Cardiac muscle cell (in vitro differentiated cells and primary cell): ENCODE results near the gene DUSP5. TPM values are rescaled to one million over a fixed set of nuclear protein-coding genes. Genes with fewer than 3 reads are reported as not detected.

Source experiments
- DNase-seq, 2 donors: peaks; one replicate each; pipeline versions ENCODE4 v3.0.0 to v3.0.0-alpha.2; 2010 to 2017; ENCODE audit warnings: low read depth in 1 of 2, low spot score in 1 of 2
- H3K27ac ChIP-seq: fragments of 200-600 bp; sonication (generic); 2 replicates; pipeline ENCODE4 v1.5.1; 2016
- H3K27me3 ChIP-seq: fragments of 200-600 bp; sonication (generic); 2 replicates; pipeline ENCODE4 v1.6.0; 2016; ENCODE audit warnings: control low read depth
- H3K36me3 ChIP-seq: fragments of 200-600 bp; sonication (generic); 2 replicates; pipeline ENCODE4 v1.5.1; 2016; ENCODE audit warnings: control low read depth
- H3K4me1 ChIP-seq: fragments of 200-600 bp; sonication (generic); 2 replicates; pipeline ENCODE4 v1.8.1; 2017; ENCODE audit warnings: low read depth, mild to moderate bottlenecking, mixed run types
- H3K4me3 ChIP-seq: fragments of 200-600 bp; sonication (generic); 2 replicates; pipeline ENCODE4 v1.5.1; 2016; ENCODE audit warnings: mild to moderate bottlenecking
- H3K9me3 ChIP-seq: fragments of 200-600 bp; sonication (generic); 2 replicates; pipeline ENCODE4 v1.5.1; 2017; ENCODE audit warnings: low read depth, mild to moderate bottlenecking, control low read depth
- polyA plus RNA-seq: library from polyadenylated mRNA; unstranded; fragments of >200 nt; fragmentation: Nextera tagmentation; extraction: Ambion mirVana; gene quantifications from 2 replicates; pipeline ENCODE4 v1.2.1, GENCODE V29; 2016
- total RNA-seq: library from RNA; depleted of rRNA; stranded (reverse); fragments of >200 nt; gene quantifications from 2 replicates; pipeline ENCODE4 v1.2.3, GENCODE V29; 2016
- TF ChIP-seq, protein P1 (sequence below): IDR thresholded peaks from 2 replicates; pipeline ENCODE4 v1.5.1; 2012; ENCODE audit warnings: low read depth, mild to moderate bottlenecking, low read length

DUSP5 gene
- total and polyA plus RNA-seq, 2 experiments from 2014 or later, result 64.1 to 82.1 TPM

DNA sequence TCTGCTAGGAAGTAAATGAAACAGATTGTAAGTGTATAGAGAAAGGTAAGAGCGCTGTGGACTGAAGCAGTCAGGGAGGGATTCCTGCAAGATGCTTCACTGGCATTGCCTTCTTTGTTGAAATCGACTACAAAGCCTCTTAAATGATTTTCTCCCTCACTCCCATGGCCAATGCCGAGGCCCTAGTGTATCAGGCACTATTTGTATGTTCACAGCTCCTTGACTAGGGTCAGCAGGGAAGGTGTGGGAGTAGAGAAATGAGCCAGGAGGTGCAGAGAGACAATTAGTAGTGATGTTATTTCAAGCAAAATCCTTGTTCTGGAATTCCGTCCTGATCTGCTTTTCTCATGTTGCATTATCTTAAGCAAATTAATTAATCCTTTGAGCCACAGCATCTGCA lies 22.9 kb upstream of the DUSP5 start:
- DNase-seq, result no peak
- TF ChIP-seq, protein P1, sequence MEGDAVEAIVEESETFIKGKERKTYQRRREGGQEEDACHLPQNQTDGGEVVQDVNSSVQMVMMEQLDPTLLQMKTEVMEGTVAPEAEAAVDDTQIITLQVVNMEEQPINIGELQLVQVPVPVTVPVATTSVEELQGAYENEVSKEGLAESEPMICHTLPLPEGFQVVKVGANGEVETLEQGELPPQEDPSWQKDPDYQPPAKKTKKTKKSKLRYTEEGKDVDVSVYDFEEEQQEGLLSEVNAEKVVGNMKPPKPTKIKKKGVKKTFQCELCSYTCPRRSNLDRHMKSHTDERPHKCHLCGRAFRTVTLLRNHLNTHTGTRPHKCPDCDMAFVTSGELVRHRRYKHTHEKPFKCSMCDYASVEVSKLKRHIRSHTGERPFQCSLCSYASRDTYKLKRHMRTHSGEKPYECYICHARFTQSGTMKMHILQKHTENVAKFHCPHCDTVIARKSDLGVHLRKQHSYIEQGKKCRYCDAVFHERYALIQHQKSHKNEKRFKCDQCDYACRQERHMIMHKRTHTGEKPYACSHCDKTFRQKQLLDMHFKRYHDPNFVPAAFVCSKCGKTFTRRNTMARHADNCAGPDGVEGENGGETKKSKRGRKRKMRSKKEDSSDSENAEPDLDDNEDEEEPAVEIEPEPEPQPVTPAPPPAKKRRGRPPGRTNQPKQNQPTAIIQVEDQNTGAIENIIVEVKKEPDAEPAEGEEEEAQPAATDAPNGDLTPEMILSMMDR, result no peak

DNA sequence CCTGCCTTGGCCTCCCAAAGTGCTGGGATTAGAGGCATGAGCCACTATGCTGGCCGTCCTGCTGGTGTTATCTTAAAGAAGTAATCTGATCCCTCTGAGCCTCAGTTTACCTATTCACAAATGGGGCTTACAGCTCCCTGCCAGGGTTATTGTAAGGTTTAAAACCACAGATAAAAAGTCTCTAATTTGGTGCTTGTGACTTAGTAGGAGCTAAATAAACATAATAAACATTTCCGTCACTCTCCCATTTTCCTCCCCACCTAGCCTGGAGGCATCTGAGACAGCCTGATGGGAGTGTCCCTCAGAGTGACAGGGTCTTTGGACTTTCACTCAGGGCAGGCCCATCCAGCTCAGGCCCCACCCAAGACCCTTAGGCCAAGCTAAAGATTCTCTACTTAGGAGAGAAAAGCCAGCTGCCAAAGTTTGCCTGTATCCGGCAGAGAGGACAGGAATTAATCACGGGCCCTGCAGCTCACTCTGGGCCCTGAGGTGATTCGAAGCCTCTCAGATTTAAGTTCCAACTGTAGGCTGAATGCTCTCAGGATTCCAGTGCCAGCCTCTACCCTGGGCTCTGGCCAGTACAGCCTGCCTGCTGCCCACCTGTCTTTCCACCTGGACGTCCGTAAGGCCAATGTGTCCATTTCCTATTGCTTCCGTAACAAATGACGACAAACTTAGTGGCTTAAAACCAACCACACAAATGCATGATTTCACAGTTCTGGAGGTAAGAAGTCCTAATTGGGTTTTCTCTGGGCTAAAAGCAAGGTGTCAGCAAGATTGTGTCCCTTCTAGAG lies 21.8 kb upstream of the DUSP5 start:
- H3K36me3 ChIP-seq, result no peaks in the 10 kb centered on the region
- H3K27ac ChIP-seq, result no peak overlapping the region
- no peaks in the 10 kb centered on the region for H3K4me1 ChIP-seq
- H3K4me3 ChIP-seq, result no peak overlapping the region
- no peaks in the 10 kb centered on the region for H3K27me3 ChIP-seq
- TF ChIP-seq, protein P1, result no peak
- DNase-seq, result no peak
- H3K9me3 ChIP-seq, result no peaks in the 10 kb centered on the region

More for the DNA sequence above, 22.9 kb upstream of the DUSP5 start:
- Histone ChIP-seq H3K27me3 (no peaks in the 10 kb centered on the region), H3K9me3 (no peaks in the 10 kb centered on the region), H3K4me3 (no peak overlapping the region), H3K27ac (no peak overlapping the region), H3K36me3 (no peaks in the 10 kb centered on the region), H3K4me1 (no peaks in the 10 kb centered on the region)

DNA sequence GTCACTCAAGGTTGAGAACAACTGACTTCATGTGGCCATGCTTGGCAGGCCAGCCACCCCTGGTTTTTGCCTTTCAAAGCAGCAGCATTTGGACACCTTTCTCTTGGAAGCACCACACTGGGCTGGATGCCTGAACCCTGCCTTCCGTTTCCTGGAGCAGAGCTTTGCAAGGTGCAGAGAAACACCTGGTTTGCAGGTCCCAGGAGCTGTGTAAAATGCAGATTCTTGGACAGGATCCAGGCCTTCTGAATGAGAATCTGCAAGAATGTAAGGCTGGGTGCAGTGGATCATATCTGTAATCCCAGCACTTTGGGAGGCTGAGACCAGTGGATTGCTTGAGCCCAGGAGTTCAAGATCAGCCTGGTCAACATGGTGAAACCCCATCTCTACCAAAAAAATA lies 18.0 kb upstream of the DUSP5 start:
- Histone ChIP-seq H3K36me3 (no peaks in the 10 kb centered on the region), H3K4me1 (no peaks in the 10 kb centered on the region), H3K27ac (no peak overlapping the region), H3K27me3 (no peaks in the 10 kb centered on the region), H3K4me3 (no peak overlapping the region), H3K9me3 (no peaks in the 10 kb centered on the region)
- TF ChIP-seq, protein P1, result no peak
- DNase-seq, result no peak

DNA sequence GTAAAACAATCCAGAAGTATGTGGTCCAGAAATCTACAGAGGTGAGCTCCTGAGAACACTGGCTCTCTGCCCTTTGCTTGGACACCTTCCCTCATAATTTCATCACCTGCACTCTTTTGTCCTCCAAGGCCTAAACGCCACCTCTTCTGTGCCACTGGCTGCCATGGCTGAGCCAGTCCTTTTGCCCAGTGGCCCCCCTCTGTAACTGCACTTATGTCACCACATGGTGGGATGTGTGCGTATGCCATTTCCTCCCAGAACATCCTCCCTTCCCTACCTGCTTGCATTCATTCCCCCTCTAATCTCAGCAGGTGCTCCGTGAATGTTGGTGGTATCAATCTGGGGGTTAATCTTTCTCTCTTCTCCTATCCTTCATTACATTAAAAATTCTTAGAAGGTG lies 17.3 kb upstream of the DUSP5 start:
- no peaks in the 10 kb centered on the region for H3K36me3 ChIP-seq
- no peak overlapping the region for H3K4me3 ChIP-seq
- DNase-seq, result no peak
- TF ChIP-seq, protein P1, result no peak
- H3K4me1 ChIP-seq, result no peaks in the 10 kb centered on the region
- H3K27me3 ChIP-seq, result no peaks in the 10 kb centered on the region
- no peaks in the 10 kb centered on the region for H3K9me3 ChIP-seq
- H3K27ac ChIP-seq, result no peak overlapping the region

DNA sequence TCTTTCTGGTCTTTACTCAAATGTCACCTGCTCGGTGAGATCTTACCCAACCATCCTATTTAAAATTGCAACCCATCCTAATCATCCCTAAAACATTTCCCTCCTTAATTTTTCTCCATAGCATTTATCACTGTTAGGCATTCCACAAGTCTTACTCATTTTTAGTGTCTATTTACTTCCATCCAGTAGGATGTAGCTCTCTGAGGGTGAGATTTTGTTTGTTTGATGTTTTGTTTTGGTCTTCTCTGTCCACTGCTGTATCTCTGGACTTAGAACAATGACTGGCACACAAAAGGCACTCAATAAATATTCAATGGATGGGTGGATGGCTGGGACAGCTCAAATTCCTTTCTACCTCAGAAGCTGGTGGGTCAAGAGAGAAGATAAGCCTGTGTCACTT lies 15.8 kb upstream of the DUSP5 start:
- no peaks in the 10 kb centered on the region for H3K36me3 ChIP-seq
- TF ChIP-seq, protein P1, result no peak
- H3K4me1 ChIP-seq, result no peaks in the 10 kb centered on the region
- DNase-seq, result no peak
- no peaks in the 10 kb centered on the region for H3K9me3 ChIP-seq
- no peak overlapping the region for H3K4me3 ChIP-seq
- H3K27ac ChIP-seq, result no peak overlapping the region
- H3K27me3 ChIP-seq, result no peaks in the 10 kb centered on the region
